H9 (cell line): ENCODE results near the gene TTC27. TPM values are rescaled to one million over a fixed set of nuclear protein-coding genes. Genes with fewer than 3 reads are reported as not detected.

Experiments
- DNase-seq: peaks from one replicate; pipeline ENCODE4 v3.0.0-alpha.2; 2017
- H2AFZ ChIP-seq: one replicate; pipeline ENCODE4 v1.6.1; 2013; ENCODE audit warnings: mild to moderate bottlenecking, low read length, control low read depth, moderate library complexity
- H2AK5ac ChIP-seq: 2 replicates; pipeline ENCODE4 v1.6.1; 2013; ENCODE audit warnings: low read length, control low read depth, mixed read lengths; ENCODE audit not compliant: insufficient read length
- H2BK120ac ChIP-seq: one replicate; pipeline ENCODE4 v1.6.1; 2013; ENCODE audit warnings: low read depth, mild to moderate bottlenecking, low read length, control low read depth, inconsistent platforms; ENCODE audit not compliant: poor library complexity, severe bottlenecking
- H2BK12ac ChIP-seq: 2 replicates; pipeline ENCODE4 v1.6.1; 2013; ENCODE audit warnings: low read length, control low read depth, mixed read lengths, low read depth; ENCODE audit not compliant: insufficient read length
- H2BK15ac ChIP-seq: 2 replicates; pipeline ENCODE4 v1.6.1; 2013; ENCODE audit warnings: low read depth, low read length, control low read depth
- H2BK20ac ChIP-seq: one replicate; pipeline ENCODE4 v1.6.1; 2013; ENCODE audit warnings: low read depth, mild to moderate bottlenecking, low read length, control low read depth, inconsistent platforms; ENCODE audit not compliant: poor library complexity, severe bottlenecking
- H2BK5ac ChIP-seq: 2 replicates; pipeline ENCODE4 v1.6.1; 2013; ENCODE audit warnings: low read length, control low read depth, mixed read lengths; ENCODE audit not compliant: insufficient read length
- H3K14ac ChIP-seq: 2 replicates; pipeline ENCODE4 v1.6.1; 2013; ENCODE audit warnings: low read length, control low read depth; ENCODE audit not compliant: insufficient read depth
- H3K18ac ChIP-seq: 2 replicates; pipeline ENCODE4 v1.6.1; 2013; ENCODE audit warnings: low read depth, mild to moderate bottlenecking, mixed read lengths, low read length, control low read depth; ENCODE audit not compliant: insufficient read length
- H3K23ac ChIP-seq: 2 replicates; pipeline ENCODE4 v1.6.1; 2013; ENCODE audit warnings: low read length, control low read depth, mixed read lengths, low read depth; ENCODE audit not compliant: insufficient read length
- H3K23me2 ChIP-seq: 2 replicates; pipeline ENCODE4 v1.6.1; 2013; ENCODE audit warnings: low read depth, mild to moderate bottlenecking, mixed read lengths, low read length, control low read depth; ENCODE audit not compliant: insufficient read length, poor library complexity, severe bottlenecking
- H3K27ac ChIP-seq: 2 replicates; pipeline ENCODE4 v1.5.1; 2013; ENCODE audit warnings: low read length, control low read depth, mixed read lengths, low read depth; ENCODE audit not compliant: insufficient read length
- H3K27me3 ChIP-seq: 2 replicates; pipeline ENCODE4 v1.6.1; 2013; ENCODE audit warnings: low read length, control low read depth, inconsistent platforms; ENCODE audit not compliant: insufficient read depth
- H3K4ac ChIP-seq: 2 replicates; pipeline ENCODE4 v1.6.1; 2013; ENCODE audit warnings: low read depth, mild to moderate bottlenecking, control low read depth, inconsistent platforms, low read length, moderate library complexity
- H3K4me1 ChIP-seq: 2 replicates; pipeline ENCODE4 v1.6.1; 2013; ENCODE audit warnings: low read length, control low read depth, inconsistent platforms; ENCODE audit not compliant: insufficient read depth
- H3K4me2 ChIP-seq: 2 replicates; pipeline ENCODE4 v1.6.1; 2013; ENCODE audit warnings: low read length, control low read depth, mixed read lengths; ENCODE audit not compliant: insufficient read length, insufficient read depth
- H3K56ac ChIP-seq: 2 replicates; pipeline ENCODE4 v1.6.1; 2013; ENCODE audit warnings: low read depth, mild to moderate bottlenecking, mixed read lengths, low read length, control low read depth; ENCODE audit not compliant: insufficient read length
- H3K79me1 ChIP-seq: 2 replicates; pipeline ENCODE4 v1.6.1; 2013; ENCODE audit warnings: low read depth, mild to moderate bottlenecking, moderate library complexity, low read length, control low read depth, inconsistent platforms; ENCODE audit not compliant: insufficient read depth, poor library complexity, severe bottlenecking
- H3K79me2 ChIP-seq: 2 replicates; pipeline ENCODE4 v1.6.1; 2013; ENCODE audit warnings: low read length, control low read depth, inconsistent platforms; ENCODE audit not compliant: insufficient read depth
- H3K9ac ChIP-seq: 2 replicates; pipeline ENCODE4 v1.6.1; 2013; ENCODE audit warnings: low read length, control low read depth, mixed read lengths; ENCODE audit not compliant: insufficient read length; ENCODE audit errors: extremely low read depth
- H3K9me3 ChIP-seq: one replicate; pipeline ENCODE4 v1.6.1; 2013; ENCODE audit warnings: low read depth, low read length, inconsistent platforms; ENCODE audit not compliant: control insufficient read depth
- H3T11ph ChIP-seq: one replicate; pipeline ENCODE4 v1.6.1; 2013; ENCODE audit warnings: mild to moderate bottlenecking, low read length, control low read depth, inconsistent platforms
- H4K20me1 ChIP-seq: one replicate; pipeline ENCODE4 v1.6.1; 2013; ENCODE audit not compliant: control insufficient read depth, insufficient read length, insufficient read depth
- H4K5ac ChIP-seq: 2 replicates; pipeline ENCODE4 v1.6.1; 2013; ENCODE audit warnings: low read depth, mild to moderate bottlenecking, mixed read lengths, low read length, control low read depth; ENCODE audit not compliant: insufficient read length
- H4K8ac ChIP-seq: replicated peaks from 2 replicates; pipeline ENCODE4 v1.6.1; 2013; ENCODE audit warnings: low read length, control low read depth, mixed read lengths, low read depth; ENCODE audit not compliant: insufficient read length
- H4K91ac ChIP-seq: 2 replicates; pipeline ENCODE4 v1.6.1; 2013; ENCODE audit warnings: low read depth, mild to moderate bottlenecking, moderate library complexity, mixed read lengths, low read length, control low read depth; ENCODE audit not compliant: insufficient read length
- H3K27ac Mint-ChIP-seq, 3 experiments: 2 replicates in 2 of 3; 3 replicates in 1 of 3; pipeline ENCODE4 v1.8.0; 2020 to 2021; ENCODE audit warnings: mixed read lengths in 3 of 3, mild to moderate bottlenecking in 1 of 3, moderate library complexity in 1 of 3
- H3K27me3 Mint-ChIP-seq: 2 replicates; pipeline ENCODE4 v1.8.0; 2021; ENCODE audit warnings: low read depth, mild to moderate bottlenecking, moderate library complexity, mixed read lengths
- H3K36me3 Mint-ChIP-seq, 3 experiments: 2 replicates in 2 of 3; 3 replicates in 1 of 3; pipeline ENCODE4 v1.8.0; 2020 to 2021; ENCODE audit warnings: low read depth in 3 of 3, mixed read lengths in 3 of 3; ENCODE audit not compliant: insufficient read depth in 1 of 3
- H3K4me1 Mint-ChIP-seq, 2 experiments: 2 replicates each; pipeline ENCODE4 v1.8.0; 2020; ENCODE audit warnings: mixed read lengths in 2 of 2
- H3K4me3 Mint-ChIP-seq, 2 experiments: 2 replicates in 1 of 2; 3 replicates in 1 of 2; pipeline ENCODE4 v1.8.0; 2020 to 2021; ENCODE audit warnings: mild to moderate bottlenecking in 2 of 2, mixed read lengths in 2 of 2, moderate library complexity in 1 of 2
- H3K9me3 Mint-ChIP-seq, 2 experiments: 2 replicates in 1 of 2; 3 replicates in 1 of 2; pipeline ENCODE4 v1.8.0; 2020; ENCODE audit warnings: mild to moderate bottlenecking in 2 of 2, mixed read lengths in 2 of 2, moderate library complexity in 1 of 2
- CTCF ChIP-seq: fragments of 200-600 bp; sonication (generic); conservative IDR thresholded peaks from 3 replicates; pipeline ENCODE4 v1.8.0; 2021; ENCODE audit warnings: antibody characterized with exemption, mild to moderate bottlenecking
- WGBS: extraction: QIAGEN DNeasy Blood & Tissue Kit; methylation state at CpG from one replicate; pipeline ENCODE4 v1.1.7; 2013; ENCODE audit warnings: missing lambda C conversion rate, low lambda C conversion rate, mixed read lengths; ENCODE audit not compliant: insufficient read length; ENCODE audit errors: extremely low coverage; 5-methylcytosine and 5-hydroxymethylcytosine counted together
- total RNA-seq: library from RNA; stranded (reverse); gene quantifications from 2 replicates; pipeline ENCODE4 v1.2.1, GENCODE V29; 2021

Gene TTC27
- total RNA-seq, 1 experiment from 2014 or later: 26.0 TPM

GRCh38 chr2:32836933-32837332, 209.1 kb downstream of the TTC27 start:
- no peak overlapping the region for H4K8ac ChIP-seq
- no peaks in the 10 kb centered on the region; the same call in 1 of the 2 replicates for H3K27me3 Mint-ChIP-seq
- no peaks in the 10 kb centered on the region for H3K27me3 ChIP-seq
- H3K18ac ChIP-seq: no peak overlapping the region
- no peak overlapping the region for H2BK120ac ChIP-seq
- H3K27ac Mint-ChIP-seq: no peak overlapping the region; a peak in 1 of 7 replicates
- no peak overlapping the region for H3K4me2 ChIP-seq
- H4K20me1 ChIP-seq: no peaks in the 10 kb centered on the region
- H3K9me3 Mint-ChIP-seq: no peaks in the 10 kb centered on the region
- H3K79me1 ChIP-seq: no peaks in the 10 kb centered on the region
- no peak overlapping the region for H2BK12ac ChIP-seq
- no peak for DNase-seq
- no peak for TF ChIP-seq CTCF
- no peak overlapping the region for H3K14ac ChIP-seq
- no peak overlapping the region for H3K23ac ChIP-seq
- no peak overlapping the region for H2AK5ac ChIP-seq
- no peaks in the 10 kb centered on the region for H3K79me2 ChIP-seq
- no peak overlapping the region for H4K91ac ChIP-seq
- no peaks in the 10 kb centered on the region for H3K23me2 ChIP-seq
- peaks cover 9 to 10% of the 10 kb centered on the region in 2 experiments for H3K4me1 Mint-ChIP-seq
- H3T11ph ChIP-seq: no peak overlapping the region
- no peak overlapping the region for H2AFZ ChIP-seq
- H4K5ac ChIP-seq: no peak overlapping the region
- H3K56ac ChIP-seq: no peak overlapping the region
- no peak overlapping the region for H3K9ac ChIP-seq
- H3K36me3 Mint-ChIP-seq: no peaks in the 10 kb centered on the region
- no peak overlapping the region for H2BK5ac ChIP-seq
- H2BK20ac ChIP-seq: no peak overlapping the region
- no peaks in the 10 kb centered on the region; the same call in 1 of the 2 replicates for H3K4me1 ChIP-seq
- WGBS: no CpG with 5 or more reads among the region's 5 CpGs
- H3K4ac ChIP-seq: no peak overlapping the region
- H3K27ac ChIP-seq: no peak overlapping the region
- H3K9me3 ChIP-seq: no peaks in the 10 kb centered on the region
- no peak overlapping the region for H2BK15ac ChIP-seq
- no peak overlapping the region for H3K4me3 Mint-ChIP-seq
